ENCODE data around the gene EXD2.
"Not testable (repeated sequence)": the region's sequence is repeated elsewhere in the genome, so short reads cannot be mapped to it uniquely, and the experiment has no call there.

DNA sequence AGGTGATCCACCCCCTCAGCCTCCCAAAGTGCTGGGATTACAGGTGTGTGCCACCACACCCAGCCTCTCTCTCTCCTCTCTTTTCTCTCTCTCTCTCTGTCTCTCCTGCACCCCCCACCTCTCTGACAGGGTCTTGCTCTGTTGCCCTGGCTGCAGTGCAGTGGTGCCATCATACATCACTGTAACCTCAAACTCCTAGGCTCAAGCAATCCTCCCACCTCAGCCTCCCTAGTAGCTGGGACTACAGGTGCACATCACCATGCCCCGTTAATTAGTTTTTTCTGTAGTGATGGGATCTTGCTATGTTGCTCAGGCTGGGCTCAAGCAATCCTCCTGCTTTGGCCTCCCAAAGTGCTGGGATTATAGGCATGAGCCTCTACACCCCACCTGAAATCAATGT, 8.7 kb upstream of the EXD2 start:
- TF ChIP-seq EZH2phosphoT487 (IDR thresholded peaks at IDR 0.05; ENCODE audit: insufficient read depth, low read depth); EZH2 (IDR thresholded peaks at IDR 0.05; ENCODE audit: insufficient read depth, poor library complexity, severe bottlenecking): not testable (repeated sequence)

Measured in GM23248 (cell line).